Measurements from ENCODE around the gene TNRC6C.
"Not testable (repeated sequence)": the region's sequence is repeated elsewhere in the genome, so short reads cannot be mapped to it uniquely, and the experiment has no call there.

The TNRC6C gene

GRCh38 chr17:77961741-77962140 is 3.2 kb downstream of the TNRC6C start:
- DNase-seq (ENCODE audit: low read depth in 2 of 2, low spot score in 1 of 2): no peak

- no peak for DNase-seq (ENCODE audit: low read depth in 2 of 2, low spot score in 1 of 2)
Observed at GRCh38 chr17:77962348-77962747, 3.8 kb downstream of the TNRC6C start.

GRCh38 chr17:77963441-77963840 is 4.9 kb downstream of the TNRC6C start:
- no peak for DNase-seq (ENCODE audit: low read depth in 2 of 2, low spot score in 1 of 2)

- DNase-seq (ENCODE audit: low read depth in 2 of 2, low spot score in 1 of 2): no peak
Observed at GRCh38 chr17:77965352-77965751, 6.8 kb downstream of the TNRC6C start.

- no peak for DNase-seq (ENCODE audit: low read depth in 2 of 2, low spot score in 1 of 2)
Observed at GRCh38 chr17:77966476-77966875, 8.0 kb downstream of the TNRC6C start.

GRCh38 chr17:77968788-77969187 is 10.3 kb downstream of the TNRC6C start:
- no peak for DNase-seq (ENCODE audit: low read depth in 2 of 2, low spot score in 1 of 2)

- not testable (repeated sequence) for DNase-seq (ENCODE audit: low read depth in 2 of 2, low spot score in 1 of 2)
Observed at GRCh38 chr17:77972271-77972670, 13.8 kb downstream of the TNRC6C start.

GRCh38 chr17:77973953-77974352 is 15.4 kb downstream of the TNRC6C start:
- no peak for DNase-seq (ENCODE audit: low read depth in 2 of 2, low spot score in 1 of 2)

GRCh38 chr17:77974396-77974795 is 15.9 kb downstream of the TNRC6C start:
- DNase-seq (ENCODE audit: low read depth in 2 of 2, low spot score in 1 of 2): no peak

GRCh38 chr17:77982430-77982829 is 23.9 kb downstream of the TNRC6C start:
- not testable (repeated sequence) for DNase-seq (ENCODE audit: low read depth in 2 of 2, low spot score in 1 of 2)

- no peak for DNase-seq (ENCODE audit: low read depth in 2 of 2, low spot score in 1 of 2)
Observed at GRCh38 chr17:77990301-77990700, 31.8 kb downstream of the TNRC6C start.

GRCh38 chr17:77993735-77994134 is 35.2 kb downstream of the TNRC6C start:
- not testable (repeated sequence) for DNase-seq (ENCODE audit: low read depth in 2 of 2, low spot score in 1 of 2)

- DNase-seq (ENCODE audit: low read depth in 2 of 2, low spot score in 1 of 2): no peak
Observed at GRCh38 chr17:77995146-77995852, 36.8 kb downstream of the TNRC6C start.

- DNase-seq (ENCODE audit: low read depth in 2 of 2, low spot score in 1 of 2): no peak
Observed at GRCh38 chr17:77996256-77996655, 37.8 kb downstream of the TNRC6C start.

GRCh38 chr17:77999413-78000173 is 41.1 kb downstream of the TNRC6C start:
- DNase-seq (ENCODE audit: low read depth in 2 of 2, low spot score in 1 of 2): no peak

- DNase-seq (ENCODE audit: low read depth in 2 of 2, low spot score in 1 of 2): no peak
Observed at GRCh38 chr17:78000341-78000740, 41.8 kb downstream of the TNRC6C start.

GRCh38 chr17:78001182-78001581 is 42.7 kb downstream of the TNRC6C start:
- DNase-seq (ENCODE audit: low read depth in 2 of 2, low spot score in 1 of 2): no peak

GRCh38 chr17:78001612-78002011 is 43.1 kb downstream of the TNRC6C start:
- no peak for DNase-seq (ENCODE audit: low read depth in 2 of 2, low spot score in 1 of 2)

GRCh38 chr17:78002166-78002565 is 43.7 kb downstream of the TNRC6C start:
- DNase-seq (ENCODE audit: low read depth in 2 of 2, low spot score in 1 of 2): no peak

GRCh38 chr17:78005452-78006171 is 47.1 kb downstream of the TNRC6C start:
- no peak for DNase-seq (ENCODE audit: low read depth in 2 of 2, low spot score in 1 of 2)

- no peak for DNase-seq (ENCODE audit: low read depth in 2 of 2, low spot score in 1 of 2)
Observed at GRCh38 chr17:78006338-78006737, 47.8 kb downstream of the TNRC6C start.

GRCh38 chr17:78007647-78008046 is 49.1 kb downstream of the TNRC6C start:
- no peak for DNase-seq (ENCODE audit: low read depth in 2 of 2, low spot score in 1 of 2)
